GM19395 (cell line): ENCODE data around the gene CHAD.
"Not testable (repeated sequence)": the region's sequence is repeated elsewhere in the genome, so short reads cannot be mapped to it uniquely, and the experiment has no call there.

Experiments used
- ATAC-seq: cut with Tn5 transposase; IDR thresholded peaks from one replicate; pipeline ENCODE4 v1.9.1; 2021; ENCODE audit warnings: mild to moderate bottlenecking, moderate library complexity; ENCODE audit not compliant: unreplicated experiment

CHAD gene

DNA sequence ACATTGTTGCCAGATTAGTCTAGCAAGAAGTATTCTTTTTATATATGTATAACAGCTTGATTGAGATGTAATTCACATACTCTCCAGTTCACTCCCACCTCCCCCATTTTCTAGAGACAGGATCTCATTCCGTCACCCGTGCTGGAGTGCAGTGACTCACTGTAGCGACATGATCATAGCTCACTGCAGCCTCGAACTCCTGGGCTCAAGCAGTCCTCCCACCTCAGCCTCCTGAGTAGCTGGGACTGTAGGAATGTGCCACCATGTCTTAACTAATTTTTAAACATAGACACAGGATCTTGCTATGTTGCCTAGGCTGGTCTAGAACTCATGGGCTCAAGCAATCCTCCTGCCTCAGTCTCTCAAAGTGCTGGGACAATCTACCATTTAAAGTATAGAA lies 6.7 kb upstream of the CHAD start:
- ATAC-seq: no peak

DNA sequence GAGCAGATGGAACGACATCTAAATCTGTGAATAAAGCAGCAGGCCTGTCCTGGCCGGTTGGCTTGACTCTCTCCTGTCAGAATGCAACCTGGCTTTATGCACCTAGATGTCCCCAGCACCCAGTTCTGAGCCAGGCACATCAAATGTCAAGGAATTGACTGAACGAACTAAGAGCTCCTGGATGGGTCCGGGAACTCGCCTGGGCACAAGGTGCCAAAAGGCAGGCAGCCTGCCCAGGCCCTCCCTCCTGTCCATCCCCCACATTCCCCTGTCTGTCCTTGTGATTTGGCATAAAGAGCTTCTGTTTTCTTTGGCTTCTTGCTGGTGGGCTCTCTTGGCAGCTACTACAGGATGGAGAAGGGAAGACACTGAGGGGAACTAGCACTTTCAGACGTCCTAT lies 5.8 kb upstream of the CHAD start:
- no peak for ATAC-seq

DNA sequence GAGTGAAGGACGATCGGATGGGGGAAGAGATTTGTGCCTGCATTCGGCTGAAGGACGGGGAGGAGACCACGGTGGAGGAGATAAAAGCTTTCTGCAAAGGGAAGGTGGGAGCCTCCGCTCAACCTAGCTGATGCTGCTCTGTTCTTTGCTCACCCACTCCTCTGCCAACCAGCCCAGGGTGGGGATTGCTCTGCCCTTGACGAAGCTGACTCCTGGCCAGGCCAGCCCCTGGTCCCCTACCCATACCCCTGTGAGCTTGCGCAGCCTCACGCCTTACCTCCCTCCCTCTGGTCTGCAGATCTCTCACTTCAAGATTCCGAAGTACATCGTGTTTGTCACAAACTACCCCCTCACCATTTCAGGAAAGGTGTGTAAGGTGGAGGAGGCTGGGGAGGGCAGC lies 5.2 kb upstream of the CHAD start:
- no peak for ATAC-seq

DNA sequence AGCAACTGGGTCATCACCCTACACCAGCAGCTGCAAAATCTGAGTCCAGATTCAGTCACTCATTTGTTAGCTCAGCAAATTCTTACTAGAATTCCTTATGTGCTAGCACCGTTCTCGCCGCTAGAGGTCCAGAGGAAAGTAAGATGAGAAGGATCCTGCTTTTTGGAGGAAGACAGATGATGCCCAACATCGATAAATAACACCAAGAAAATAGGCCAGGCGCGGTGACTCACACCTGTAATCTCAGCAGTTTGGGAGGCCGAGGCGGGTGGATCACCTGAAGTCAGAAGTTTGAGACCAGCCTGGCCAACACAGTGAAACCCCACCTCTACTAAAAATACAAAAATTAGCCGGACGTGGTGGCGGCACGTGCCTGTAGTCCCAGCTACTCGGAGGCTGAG lies 4.1 kb upstream of the CHAD start:
- not testable (repeated sequence) for ATAC-seq

DNA sequence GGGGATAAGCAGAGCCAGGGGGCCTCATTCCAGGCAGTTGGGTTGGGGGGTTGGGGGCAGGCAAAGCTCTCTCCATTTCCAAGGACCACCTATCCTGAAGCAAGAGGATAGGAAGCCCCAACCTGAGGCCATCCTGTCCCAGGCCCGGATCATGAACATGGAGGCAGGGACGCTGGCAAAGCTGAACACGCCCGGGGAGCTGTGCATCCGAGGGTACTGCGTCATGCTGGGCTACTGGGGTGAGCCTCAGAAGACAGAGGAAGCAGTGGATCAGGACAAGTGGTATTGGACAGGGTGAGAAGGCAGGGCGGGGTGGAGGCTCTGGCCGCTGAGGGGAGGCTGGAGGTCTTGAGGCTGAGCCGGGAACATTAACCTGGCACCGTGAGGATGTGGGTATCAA lies 3.6 kb upstream of the CHAD start:
- no peak for ATAC-seq

DNA sequence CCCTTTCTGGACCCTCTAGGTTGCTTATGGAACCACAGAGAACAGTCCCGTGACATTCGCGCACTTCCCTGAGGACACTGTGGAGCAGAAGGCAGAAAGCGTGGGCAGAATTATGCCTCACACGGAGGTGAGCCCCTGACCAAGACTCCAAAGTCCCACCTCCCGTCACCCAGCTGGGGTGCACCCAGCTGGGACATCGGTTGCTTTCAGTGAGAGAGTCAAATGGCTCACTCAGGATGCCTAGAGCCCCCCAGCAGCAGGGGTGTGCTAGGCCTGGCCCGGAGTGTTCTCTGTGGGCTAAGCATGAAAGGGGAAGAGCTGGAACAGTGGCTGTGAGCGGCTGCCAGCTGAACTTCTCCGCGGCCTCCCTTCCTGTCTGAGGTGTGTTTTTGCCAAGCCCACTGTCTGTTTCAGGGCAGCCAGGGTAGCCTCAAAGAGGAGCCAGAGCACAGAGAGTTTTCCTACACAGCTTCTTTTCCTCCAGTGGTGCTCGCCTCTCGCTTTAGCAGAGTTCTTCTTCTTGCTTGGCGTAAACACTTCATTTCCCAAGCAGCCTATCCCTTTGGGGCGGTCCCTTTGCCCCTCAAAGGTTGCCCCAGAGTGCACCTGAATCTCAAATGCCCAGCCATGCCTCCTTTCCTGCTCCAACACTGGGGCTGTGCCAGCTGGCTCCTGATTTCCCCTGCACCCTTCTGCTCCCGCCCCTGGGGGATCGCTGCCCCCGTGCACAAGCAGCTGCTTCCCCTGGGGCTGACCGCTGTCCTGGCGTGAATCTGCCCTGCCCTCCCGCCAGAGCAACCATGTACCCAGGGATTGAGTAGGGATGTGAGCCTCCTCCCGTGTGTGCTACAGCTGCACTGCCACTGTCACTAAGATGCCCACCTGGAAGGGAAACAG lies 2.6 kb upstream of the CHAD start:
- ATAC-seq: no peak

DNA sequence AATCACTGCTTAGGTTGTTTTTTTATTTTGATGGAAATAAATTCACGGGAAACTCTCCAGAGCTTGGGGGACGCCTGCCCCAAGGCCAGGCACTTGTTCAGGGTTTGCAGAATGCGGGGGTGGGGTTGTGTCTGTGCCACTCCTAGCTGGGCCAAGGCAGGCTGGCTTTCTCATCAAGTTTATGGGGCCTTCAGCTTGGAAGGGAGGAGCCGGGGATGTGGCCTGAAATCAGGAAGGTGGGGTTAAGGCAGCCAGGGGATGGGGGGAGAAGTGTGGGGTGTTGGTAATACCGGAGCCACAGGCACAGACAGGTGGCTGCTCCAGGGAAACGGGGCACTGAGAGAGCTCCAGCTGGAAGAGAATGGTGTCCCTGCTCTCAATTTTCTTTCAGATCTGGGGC lies 1.7 kb upstream of the CHAD start:
- ATAC-seq: no peak

DNA sequence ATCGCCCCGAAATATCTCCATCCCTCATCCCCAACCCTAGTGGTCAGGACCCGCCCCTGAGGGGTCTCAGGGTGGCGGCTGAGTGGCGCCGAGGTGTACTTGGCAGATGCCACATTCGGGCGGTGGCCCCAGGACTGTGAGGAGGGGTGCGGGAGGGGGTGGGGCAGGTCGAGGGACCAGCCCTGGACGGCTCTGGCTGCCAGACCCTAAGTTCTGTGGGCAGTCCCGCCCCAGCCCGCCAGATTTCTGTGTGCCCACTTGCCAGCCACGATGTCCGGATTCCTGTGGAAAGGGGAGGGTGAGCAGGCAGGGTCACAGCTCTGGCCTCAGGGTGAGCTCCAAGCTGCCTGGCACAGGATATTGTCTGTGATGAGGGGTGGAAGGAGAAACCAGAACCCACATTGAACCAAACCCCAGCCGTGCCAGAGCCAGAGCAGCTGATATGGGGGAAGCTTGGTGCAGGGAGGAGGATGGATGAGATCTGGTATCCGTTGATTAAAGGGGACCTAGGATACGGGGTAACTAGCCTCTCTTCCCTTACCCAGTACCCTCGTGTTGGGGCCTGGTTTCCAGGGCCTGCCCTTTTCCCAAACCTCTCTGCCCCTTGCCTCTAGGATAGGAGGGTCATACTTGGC lies 1.1 kb upstream of the CHAD start:
- no peak for ATAC-seq

DNA sequence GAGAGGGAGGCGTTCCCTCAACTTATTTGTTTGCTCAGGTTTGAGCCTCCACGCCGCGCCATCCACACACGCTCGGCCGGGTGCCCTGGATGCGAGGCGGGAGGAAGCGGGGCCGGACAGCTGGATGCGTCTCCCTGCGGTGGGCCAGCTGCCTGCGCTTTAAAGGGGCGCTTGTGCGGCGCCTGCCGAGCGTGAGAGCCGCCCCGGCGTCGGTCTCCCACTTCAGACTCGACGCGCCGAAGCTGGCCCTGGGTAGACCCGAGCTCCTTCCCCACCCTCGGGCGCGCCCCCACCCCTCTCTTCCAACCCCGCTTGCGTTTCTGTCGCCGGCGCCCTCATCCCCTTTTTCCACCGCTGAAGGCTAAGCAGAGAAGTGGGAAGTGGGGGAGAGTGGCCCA lies 527 bp upstream of the CHAD start:
- ATAC-seq: no peak

DNA sequence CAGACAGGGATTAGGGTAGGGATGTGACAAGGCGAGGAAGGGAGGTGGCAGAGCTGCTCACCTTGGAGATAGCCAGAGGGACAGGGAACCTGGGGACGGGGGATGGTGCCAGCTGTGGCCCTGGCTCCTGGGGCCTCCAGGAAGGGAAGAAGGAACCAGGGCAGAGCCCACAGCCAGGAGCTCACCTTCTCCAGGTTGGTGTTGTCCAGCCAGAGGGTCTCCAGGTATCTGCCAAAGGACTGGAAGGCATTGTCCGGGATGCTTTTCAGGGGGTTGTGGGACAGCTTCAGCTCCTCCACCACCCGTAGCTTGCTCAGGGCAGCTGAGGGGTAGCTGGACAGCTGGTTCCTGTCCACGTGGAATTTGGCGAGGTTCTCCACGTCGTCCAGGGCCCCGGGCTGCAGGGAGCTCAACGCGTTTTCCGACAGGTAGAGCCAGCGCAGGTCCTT lies 801 bp downstream of the CHAD start:
- no peak for ATAC-seq

DNA sequence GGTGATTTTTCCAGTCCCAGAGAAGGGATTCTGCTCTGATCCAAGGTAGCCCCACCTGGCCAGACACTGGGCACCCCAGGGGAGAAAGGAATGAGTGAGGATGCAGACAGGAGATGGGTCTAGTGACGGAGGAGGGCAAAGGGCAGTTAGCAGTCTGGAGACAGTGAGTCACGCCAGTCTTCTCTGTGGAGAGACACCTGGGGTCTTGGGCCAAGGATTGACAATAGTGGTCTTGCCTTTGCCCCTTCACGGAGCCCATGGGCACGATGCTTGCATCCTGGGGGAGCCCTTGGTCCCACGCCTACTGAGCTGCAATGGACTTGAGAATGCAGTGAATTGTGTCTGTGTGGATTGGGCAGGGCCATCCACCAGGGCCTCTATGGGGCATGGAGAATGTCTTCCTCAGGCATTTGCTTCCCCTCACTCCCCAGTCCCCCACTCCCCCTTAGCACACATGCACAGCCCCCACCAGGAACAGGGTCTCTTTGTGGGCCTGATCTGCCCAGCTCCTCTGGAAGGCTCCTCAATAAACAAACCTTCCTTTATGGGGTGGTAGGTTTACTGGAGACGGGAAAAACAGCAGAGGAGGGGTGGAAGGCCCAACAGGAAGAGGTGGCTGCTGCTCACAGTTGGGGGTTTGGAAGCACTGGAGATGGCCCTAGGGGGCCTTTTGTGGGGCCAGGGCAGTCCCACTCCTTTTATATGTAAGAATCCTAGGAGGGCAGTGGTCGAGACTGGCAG lies 1.4 kb downstream of the CHAD start:
- no peak for ATAC-seq

DNA sequence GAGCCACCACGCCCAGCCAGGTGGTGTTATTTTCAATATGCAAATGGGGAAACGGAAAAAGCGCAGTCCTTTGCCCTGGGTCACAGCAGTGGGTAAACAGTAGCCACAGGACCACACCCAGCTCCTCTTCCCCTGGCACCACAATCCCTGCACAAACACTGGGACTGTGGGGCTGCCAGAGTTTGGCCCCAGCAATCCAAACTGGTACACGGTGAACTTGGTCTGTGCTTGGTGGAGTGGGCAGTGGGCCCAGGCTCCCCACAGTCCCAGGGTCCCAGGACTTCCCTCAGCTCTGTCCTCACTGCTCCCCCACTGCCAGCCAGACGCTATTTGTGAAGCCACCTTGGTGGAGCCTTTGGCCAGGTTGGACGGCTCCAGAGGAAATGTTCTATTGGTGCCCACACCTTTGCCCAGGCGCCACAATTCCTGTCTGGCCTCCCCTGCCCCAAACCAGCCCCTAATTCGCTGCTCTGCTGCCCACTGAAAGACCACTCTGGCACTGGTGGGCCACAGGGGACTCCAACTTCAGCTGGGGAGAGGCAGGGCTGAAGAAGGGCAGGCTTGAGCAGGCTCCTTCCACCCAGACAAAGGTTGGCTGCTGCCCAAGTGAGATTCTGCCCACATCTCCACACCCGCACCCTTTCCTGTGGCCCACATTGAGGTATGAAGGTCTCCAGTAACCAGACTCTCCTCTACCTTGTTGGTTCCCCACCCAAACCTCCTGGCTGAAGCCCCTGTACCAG lies 2.1 kb downstream of the CHAD start:
- no peak for ATAC-seq

DNA sequence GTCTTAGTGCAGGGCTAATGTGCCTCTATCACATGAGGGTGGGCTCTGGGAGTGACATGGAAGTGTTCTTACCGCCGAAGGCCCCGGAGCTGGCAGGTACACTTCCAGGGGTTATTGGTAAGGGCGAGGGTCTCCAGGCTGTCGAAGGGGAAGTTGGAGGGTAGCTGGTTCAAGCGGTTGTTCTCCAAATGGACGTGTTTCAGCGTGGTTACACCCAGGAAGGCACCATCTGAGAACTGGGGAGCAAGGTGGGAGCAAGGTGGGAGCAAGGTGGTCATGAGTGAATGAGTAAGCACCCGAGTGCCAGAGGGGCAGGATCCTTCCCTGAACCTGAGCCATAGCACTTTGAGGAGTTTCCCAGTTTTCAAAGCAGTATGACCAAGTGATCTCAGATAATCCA lies 3.0 kb downstream of the CHAD start:
- no peak for ATAC-seq

DNA sequence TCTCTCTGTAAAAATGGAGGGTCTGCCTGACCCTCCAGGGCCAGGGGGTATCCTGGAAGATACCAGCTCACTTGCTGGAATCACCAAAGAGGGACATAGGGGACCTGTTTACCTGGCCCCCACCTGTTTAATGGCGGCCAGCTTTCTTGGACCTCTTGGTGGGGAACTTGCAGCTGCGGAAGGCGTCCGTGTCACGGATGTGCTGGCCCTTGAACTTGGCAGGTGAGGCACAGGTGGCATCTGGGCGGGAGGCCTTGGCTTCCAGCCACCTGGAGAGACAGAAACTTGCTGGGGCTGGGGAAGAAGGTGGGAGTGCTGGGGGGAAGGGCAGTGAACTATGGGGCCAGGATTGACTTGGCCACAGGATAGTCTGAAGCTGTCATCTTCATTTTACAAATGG lies 3.5 kb downstream of the CHAD start:
- no peak for ATAC-seq

DNA sequence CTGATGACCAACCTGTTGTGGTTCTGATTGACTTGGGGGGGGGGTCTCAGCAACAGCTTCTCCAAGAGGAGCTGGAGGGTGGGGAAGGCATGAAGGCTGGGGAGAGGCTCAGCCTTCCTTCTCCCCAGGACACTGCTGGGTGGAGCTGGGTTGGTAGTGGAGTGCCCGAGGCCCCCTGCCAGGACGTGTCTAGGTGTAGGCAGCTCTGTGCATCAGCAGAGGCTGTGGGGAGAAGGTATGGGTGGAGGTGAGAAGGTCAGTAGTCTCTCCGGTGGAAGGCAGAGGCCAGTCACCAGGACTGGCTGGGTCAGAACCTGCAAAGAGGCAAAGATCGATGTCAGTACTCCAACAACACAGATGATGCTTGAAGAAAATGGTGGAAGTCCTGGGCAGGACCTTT lies 3.9 kb downstream of the CHAD start:
- ATAC-seq: no peak

DNA sequence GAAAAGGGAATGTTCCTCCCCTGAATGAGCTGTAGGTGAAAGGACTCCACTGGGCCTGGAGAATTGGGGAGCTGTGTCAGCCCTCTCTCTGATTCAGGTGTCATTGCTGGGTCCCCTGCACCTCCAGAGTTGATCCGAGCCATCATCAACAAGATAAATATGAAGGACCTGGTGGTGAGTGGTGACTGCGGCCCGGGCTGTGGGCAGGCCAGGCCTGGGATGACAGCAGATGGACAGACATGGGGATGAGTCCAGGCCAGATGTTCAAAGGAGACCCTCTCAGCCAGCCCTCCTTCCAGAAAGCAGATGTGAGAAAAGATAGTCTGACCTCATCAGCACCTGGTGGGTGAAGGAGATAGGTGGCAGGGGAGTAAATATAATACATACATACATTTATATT lies 4.6 kb downstream of the CHAD start:
- ATAC-seq: no peak

DNA sequence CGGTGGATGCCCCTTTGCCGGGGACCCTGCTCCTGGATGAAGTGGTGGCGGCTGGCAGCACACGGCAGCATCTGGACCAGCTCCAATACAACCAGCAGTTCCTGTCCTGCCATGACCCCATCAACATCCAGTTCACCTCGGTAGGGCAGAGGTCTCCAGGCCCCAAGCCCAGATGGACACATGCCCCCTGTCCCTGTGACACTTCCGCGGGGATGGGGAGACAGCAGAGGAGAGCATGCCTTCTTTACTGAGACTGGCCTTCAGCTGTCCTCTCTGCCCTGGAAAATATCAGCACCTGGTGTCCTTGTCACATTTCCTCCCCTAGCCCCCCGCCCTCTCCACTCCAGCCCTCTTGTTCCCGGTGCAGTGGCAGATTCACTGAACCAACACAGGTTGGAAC lies 6.2 kb downstream of the CHAD start:
- no peak for ATAC-seq

DNA sequence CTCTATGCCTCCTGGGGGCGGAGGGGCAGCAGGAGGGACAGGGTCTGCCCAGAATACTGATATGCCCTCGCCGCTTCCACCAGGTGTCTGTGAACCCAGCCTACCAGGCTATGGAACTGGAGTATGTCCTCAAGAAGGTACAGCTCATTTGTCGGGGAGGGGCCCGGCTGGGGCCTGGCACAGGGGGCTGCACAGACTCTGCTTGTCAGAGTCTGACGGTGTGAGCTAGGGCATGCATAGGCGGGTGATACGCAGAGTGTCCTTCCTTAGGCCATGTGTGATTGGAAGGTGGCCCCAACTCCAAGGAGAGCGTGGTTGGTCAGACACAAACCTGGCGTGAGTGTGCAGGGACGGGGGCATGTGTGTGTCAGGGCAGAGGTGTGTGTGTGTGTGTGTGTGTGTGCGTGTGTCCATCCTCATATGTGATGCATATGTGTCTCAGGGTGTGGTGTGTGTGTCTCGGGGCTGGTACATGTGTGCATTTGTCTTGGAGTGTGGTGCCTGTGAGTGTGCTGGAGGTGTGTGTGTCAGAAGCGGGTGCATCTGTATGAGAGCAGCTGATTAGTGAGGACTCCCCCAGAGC lies 7.0 kb downstream of the CHAD start:
- no peak for ATAC-seq

DNA sequence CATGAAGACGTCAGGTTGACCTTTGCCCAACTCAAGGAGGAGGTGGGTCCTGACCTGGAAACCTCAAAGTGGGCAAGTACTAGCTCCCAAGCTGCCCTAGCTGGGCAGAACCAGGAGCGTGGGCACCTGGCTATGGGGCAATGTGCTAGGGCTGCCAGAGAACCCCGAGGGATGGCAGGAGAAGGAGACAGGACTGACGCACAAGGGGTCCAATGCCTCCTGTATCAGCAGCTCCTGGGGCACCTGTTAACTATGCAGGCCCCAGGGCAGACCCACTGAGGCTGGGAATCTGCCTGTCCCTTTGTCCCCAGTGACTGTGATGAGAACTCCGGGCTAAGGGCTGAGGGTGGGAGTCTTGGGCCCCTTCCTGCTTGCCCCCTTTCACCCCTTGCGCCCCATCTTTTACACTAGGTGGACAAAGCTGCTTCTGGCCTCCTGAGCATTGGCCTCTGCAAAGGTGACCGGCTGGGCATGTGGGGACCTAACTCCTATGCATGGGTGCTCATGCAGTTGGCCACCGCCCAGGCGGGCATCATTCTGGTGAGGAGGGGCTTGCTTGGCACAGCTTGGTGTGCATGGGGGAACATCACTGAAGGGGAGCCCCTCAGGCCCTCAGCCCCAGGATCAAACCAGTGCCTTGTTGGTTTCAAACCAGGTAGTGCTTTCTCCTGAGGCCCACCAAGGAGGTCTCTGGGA lies 7.7 kb downstream of the CHAD start:
- ATAC-seq: no peak

DNA sequence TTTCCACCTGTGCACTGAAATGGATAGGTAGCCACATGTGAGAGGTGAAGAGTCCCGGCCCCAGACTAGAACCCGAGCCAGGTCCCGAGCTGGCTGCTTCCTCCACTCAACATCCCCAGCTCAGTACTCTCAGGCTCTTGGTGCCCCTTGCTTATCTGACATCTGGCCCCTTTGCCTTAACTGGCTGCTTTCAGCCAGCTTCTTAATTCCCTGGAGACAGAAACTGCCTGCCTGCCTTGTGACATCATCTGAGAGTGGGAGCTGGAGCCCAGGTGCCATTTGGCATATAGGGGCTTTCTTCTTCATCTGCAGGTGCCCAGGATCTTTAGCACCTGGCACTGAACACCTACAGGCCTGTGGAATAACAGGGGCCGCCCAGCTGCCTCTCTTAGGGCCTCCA lies 8.9 kb downstream of the CHAD start:
- ATAC-seq: no peak
